T-helper 22 cell (primary cell): ENCODE measurements around the gene RTN4RL2.
A peak's percentile ranks its signal among the peaks of the same experiment; 100 is the strongest.

Experiments used
- DNase-seq: peaks from one replicate; pipeline ENCODE4 v3.0.0-alpha.2; 2020; ENCODE audit warnings: low read depth

Gene RTN4RL2

GRCh38 chr11:57462597-57462996 is 2.3 kb downstream of the RTN4RL2 start:
- DNase-seq = no peak

- DNase-seq = no peak
These were observed 3.6 kb downstream of the RTN4RL2 start for GRCh38 chr11:57463671-57464538.

- no peak for DNase-seq
These were observed 4.3 kb downstream of the RTN4RL2 start for GRCh38 chr11:57464539-57465181.

GRCh38 chr11:57466680-57467079 is 6.4 kb downstream of the RTN4RL2 start:
- DNase-seq = no peak

- no peak for DNase-seq
These were observed 7.3 kb downstream of the RTN4RL2 start for GRCh38 chr11:57467508-57468157.

- no peak for DNase-seq
These were observed 7.9 kb downstream of the RTN4RL2 start for GRCh38 chr11:57468276-57468675.

- DNase-seq = no peak
These were observed 8.9 kb downstream of the RTN4RL2 start for GRCh38 chr11:57469268-57469667.

GRCh38 chr11:57471496-57471895 is 11.2 kb downstream of the RTN4RL2 start:
- no peak for DNase-seq

- DNase-seq = no peak
These were observed 13.0 kb downstream of the RTN4RL2 start for GRCh38 chr11:57473285-57473841.

- DNase-seq = no peak
These were observed 13.9 kb downstream of the RTN4RL2 start for GRCh38 chr11:57474017-57474802.

GRCh38 chr11:57474803-57475115 is 14.4 kb downstream of the RTN4RL2 start:
- DNase-seq = no peak

GRCh38 chr11:57475191-57475590 is 14.9 kb downstream of the RTN4RL2 start:
- no peak for DNase-seq

- no peak for DNase-seq
These were observed 15.3 kb downstream of the RTN4RL2 start for GRCh38 chr11:57475671-57476046.

GRCh38 chr11:57476047-57476756 is 15.9 kb downstream of the RTN4RL2 start:
- DNase-seq = no peak

- no peak for DNase-seq
These were observed 16.6 kb downstream of the RTN4RL2 start for GRCh38 chr11:57476757-57477506.

GRCh38 chr11:57477507-57478189 is 17.3 kb downstream of the RTN4RL2 start:
- DNase-seq = no peak

GRCh38 chr11:57479021-57479663 is 18.8 kb downstream of the RTN4RL2 start:
- no peak for DNase-seq

- no peak for DNase-seq
These were observed 19.6 kb downstream of the RTN4RL2 start for GRCh38 chr11:57479911-57480310.

- peak; percentile 16 for DNase-seq
These were observed 20.2 kb downstream of the RTN4RL2 start for GRCh38 chr11:57480409-57481137.
